ENCODE results near the gene CENPN. TPM values are rescaled to one million over a fixed set of nuclear protein-coding genes. Genes with fewer than 3 reads are reported as not detected.

The CENPN gene
- total RNA-seq, 1 experiment from 2014 or later, result 68.9 TPM

- intact Hi-C loops (cut with micrococcal nuclease; ENCODE audit: unreplicated experiment), result no loop called here
- TF ChIP-seq EZH2 (IDR thresholded peaks at IDR 0.05; ENCODE audit: low read depth), result no peak
- no peak for TF ChIP-seq CTCF (conservative IDR thresholded peaks at IDR 0.05)
- ChIA-PET POLR2A (ENCODE audit: unreplicated experiment) (interaction anchor here (0.5 kb wide), 1 partner anchor 738 kb away, joined by 8 read pairs; no protein-coding TSS in a partner anchor), CTCF (no interaction called here)
- Histone ChIP-seq H3K79me2 (ENCODE audit: low read depth) (no peaks in the 10 kb centered on the region), H3K4me1 (replicated peaks; ENCODE audit: insufficient read depth) (no peaks in the 10 kb centered on the region), H2AFZ (no peak overlapping the region), H3K4me2 (no peak overlapping the region), H3K9me2 (ENCODE audit: insufficient read depth) (no peaks in the 10 kb centered on the region), H3K9me3 (ENCODE audit: insufficient read depth, low read depth) (no peaks in the 10 kb centered on the region), H3K36me3 (ENCODE audit: low read depth) (0 out of 2 replicates have a peak, but pooled peaks cover 6% of the 10 kb centered on the region), H3K27me3 (ENCODE audit: insufficient read depth, low read depth) (no peaks in the 10 kb centered on the region), H4K20me1 (ENCODE audit: insufficient read depth) (no peaks in the 10 kb centered on the region), H3K27ac (no peak overlapping the region), H3F3A (ENCODE audit: insufficient read depth, low read depth) (no peaks in the 10 kb centered on the region), H3K4me3 (no peak overlapping the region)
- BruUV-seq (replicated peaks), result no TSS peak
- no peak for DNase-seq
These were observed 33.0 kb upstream of the CENPN start for GRCh38 chr16:80973991-80974390.

GRCh38 chr16:80974649-80975376, 32.2 kb upstream of the CENPN start:
- ChIA-PET POLR2A (ENCODE audit: unreplicated experiment) (no interaction called here), CTCF (interaction anchor here (0.6 to 0.7 kb wide), 2 partner anchors 11 to 72 kb away, joined by 3 read pairs; no protein-coding TSS in a partner anchor)
- intact Hi-C loops (cut with micrococcal nuclease; ENCODE audit: unreplicated experiment), result no loop called here
- no peaks in the 10 kb centered on the region for H3F3A ChIP-seq (ENCODE audit: insufficient read depth, low read depth)
- no peaks in the 10 kb centered on the region for H4K20me1 ChIP-seq (ENCODE audit: insufficient read depth)
- no peaks in the 10 kb centered on the region for H3K4me1 ChIP-seq (replicated peaks; ENCODE audit: insufficient read depth)
- no peak overlapping the region for H3K4me3 ChIP-seq
- no peak for DNase-seq
- H3K27ac ChIP-seq, result no peak overlapping the region
- no TSS peak for BruUV-seq (replicated peaks)
- 0 out of 2 replicates have a peak, but pooled peaks cover 6% of the 10 kb centered on the region for H3K36me3 ChIP-seq (ENCODE audit: low read depth)
- no peaks in the 10 kb centered on the region for H3K9me3 ChIP-seq (ENCODE audit: insufficient read depth, low read depth)
- no peak overlapping the region for H3K4me2 ChIP-seq
- no peak overlapping the region for H2AFZ ChIP-seq
- no peaks in the 10 kb centered on the region for H3K27me3 ChIP-seq (ENCODE audit: insufficient read depth, low read depth)
- TF ChIP-seq CTCF (conservative IDR thresholded peaks at IDR 0.05) (peak; percentile 61), EZH2 (IDR thresholded peaks at IDR 0.05; ENCODE audit: low read depth) (no peak)
- no peaks in the 10 kb centered on the region for H3K9me2 ChIP-seq (ENCODE audit: insufficient read depth)
- no peaks in the 10 kb centered on the region for H3K79me2 ChIP-seq (ENCODE audit: low read depth)

GRCh38 chr16:80976946-80977345, 30.1 kb upstream of the CENPN start:
- intact Hi-C loops (cut with micrococcal nuclease; ENCODE audit: unreplicated experiment), result no loop called here
- no peak overlapping the region for H3K4me3 ChIP-seq
- H3K4me2 ChIP-seq, result no peak overlapping the region
- H4K20me1 ChIP-seq (ENCODE audit: insufficient read depth), result peaks cover 3% of the 10 kb centered on the region; the same call in 1 of the 2 replicates
- ChIA-PET CTCF (interaction anchor here (1.6 kb wide), 1 partner anchor 27 kb away, joined by 4 read pairs; no protein-coding TSS in a partner anchor), POLR2A (ENCODE audit: unreplicated experiment) (no interaction called here)
- H3K27ac ChIP-seq, result no peak overlapping the region
- no peak overlapping the region for H2AFZ ChIP-seq
- H3K27me3 ChIP-seq (ENCODE audit: insufficient read depth, low read depth), result no peaks in the 10 kb centered on the region
- no peaks in the 10 kb centered on the region for H3K4me1 ChIP-seq (replicated peaks; ENCODE audit: insufficient read depth)
- H3K9me2 ChIP-seq (ENCODE audit: insufficient read depth), result no peaks in the 10 kb centered on the region
- no peaks in the 10 kb centered on the region for H3K79me2 ChIP-seq (ENCODE audit: low read depth)
- no peaks in the 10 kb centered on the region for H3K9me3 ChIP-seq (ENCODE audit: insufficient read depth, low read depth)
- BruUV-seq (replicated peaks), result no TSS peak
- no peak for TF ChIP-seq CTCF (conservative IDR thresholded peaks at IDR 0.05)
- TF ChIP-seq EZH2 (IDR thresholded peaks at IDR 0.05; ENCODE audit: low read depth), result no peak
- no peak for DNase-seq
- H3F3A ChIP-seq (ENCODE audit: insufficient read depth, low read depth), result peaks cover 3% of the 10 kb centered on the region; the same call in 1 of the 2 replicates
- no peaks in the 10 kb centered on the region for H3K36me3 ChIP-seq (ENCODE audit: low read depth)

All from PC-9 (cell line).